ENCODE results near the gene CHFR.
A peak's percentile ranks its signal among the peaks of the same experiment; 100 is the strongest.
"Not testable (repeated sequence)": the region's sequence is repeated elsewhere in the genome, so short reads cannot be mapped to it uniquely, and the experiment has no call there.

Gene CHFR, protein sequence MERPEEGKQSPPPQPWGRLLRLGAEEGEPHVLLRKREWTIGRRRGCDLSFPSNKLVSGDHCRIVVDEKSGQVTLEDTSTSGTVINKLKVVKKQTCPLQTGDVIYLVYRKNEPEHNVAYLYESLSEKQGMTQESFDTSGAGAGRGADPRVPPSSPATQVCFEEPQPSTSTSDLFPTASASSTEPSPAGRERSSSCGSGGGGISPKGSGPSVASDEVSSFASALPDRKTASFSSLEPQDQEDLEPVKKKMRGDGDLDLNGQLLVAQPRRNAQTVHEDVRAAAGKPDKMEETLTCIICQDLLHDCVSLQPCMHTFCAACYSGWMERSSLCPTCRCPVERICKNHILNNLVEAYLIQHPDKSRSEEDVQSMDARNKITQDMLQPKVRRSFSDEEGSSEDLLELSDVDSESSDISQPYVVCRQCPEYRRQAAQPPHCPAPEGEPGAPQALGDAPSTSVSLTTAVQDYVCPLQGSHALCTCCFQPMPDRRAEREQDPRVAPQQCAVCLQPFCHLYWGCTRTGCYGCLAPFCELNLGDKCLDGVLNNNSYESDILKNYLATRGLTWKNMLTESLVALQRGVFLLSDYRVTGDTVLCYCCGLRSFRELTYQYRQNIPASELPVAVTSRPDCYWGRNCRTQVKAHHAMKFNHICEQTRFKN

DNA sequence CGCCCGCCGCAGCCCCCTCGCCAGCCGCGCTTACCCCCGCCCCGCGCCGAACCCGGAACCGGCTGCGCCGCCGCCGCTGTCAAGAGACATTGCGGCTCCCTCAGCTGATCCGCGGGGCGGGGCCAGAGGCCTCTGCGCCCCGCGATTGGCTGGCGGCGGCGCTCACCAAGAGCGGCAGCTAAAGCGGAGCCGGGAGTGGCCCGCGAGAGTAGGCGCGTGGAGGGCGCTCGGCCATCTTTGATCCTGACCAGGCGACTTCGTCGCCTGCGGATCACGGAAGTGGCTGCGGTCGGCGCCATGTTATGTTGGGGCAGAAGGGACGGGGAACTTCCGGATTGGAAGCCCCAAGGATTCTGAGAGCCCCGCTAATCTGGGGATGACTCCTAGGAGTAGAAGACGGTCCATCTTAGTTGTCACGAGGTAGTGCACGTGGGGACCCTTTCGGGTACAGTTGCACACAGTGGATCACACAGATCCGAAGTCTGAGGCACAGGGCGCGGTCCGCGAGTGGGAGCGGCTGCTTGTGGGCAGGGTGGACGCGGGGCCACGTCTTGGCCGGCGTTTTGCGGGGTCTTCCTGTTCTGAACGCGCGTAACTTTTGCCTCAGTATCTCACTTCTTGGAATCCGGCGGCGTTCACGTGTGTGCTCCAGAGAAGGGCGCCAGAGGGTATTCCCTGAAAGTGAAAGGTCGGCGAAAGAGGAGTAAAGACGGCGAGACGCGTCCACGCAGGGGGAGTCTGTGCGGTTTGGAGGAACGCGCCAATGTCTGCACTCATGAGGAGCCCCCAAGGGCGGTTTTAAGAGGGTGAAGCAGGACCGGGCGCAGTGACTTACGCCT is at the start of gene CHFR:
CHFR (minus strand) TSS at position 93 of the 839 bp plus-strand sequence. CDS start 277 bp downstream, outside the sequence.
- DNase-seq (ENCODE audit: low spot score): peak; percentile 97

DNA sequence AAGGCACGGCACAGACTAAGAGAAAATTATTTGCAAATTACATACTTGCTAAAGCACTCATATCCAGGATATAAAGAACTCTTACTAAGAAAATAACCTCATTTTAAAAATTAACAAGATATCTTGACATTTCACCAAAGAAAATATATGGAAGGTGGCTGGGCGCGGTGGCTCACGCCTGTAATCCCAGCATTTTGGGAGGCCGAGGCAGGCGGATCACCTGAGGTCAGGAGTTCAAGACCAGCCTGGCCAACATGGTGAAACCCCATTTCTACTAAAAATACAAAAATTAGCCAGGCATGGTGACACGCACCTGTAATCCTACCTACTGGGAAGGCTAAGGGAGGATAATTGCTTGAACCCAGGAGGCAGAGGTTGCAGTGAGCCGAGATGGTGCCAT is 49.5 kb upstream of the CHFR start:
- DNase-seq (ENCODE audit: low spot score): not testable (repeated sequence)

DNA sequence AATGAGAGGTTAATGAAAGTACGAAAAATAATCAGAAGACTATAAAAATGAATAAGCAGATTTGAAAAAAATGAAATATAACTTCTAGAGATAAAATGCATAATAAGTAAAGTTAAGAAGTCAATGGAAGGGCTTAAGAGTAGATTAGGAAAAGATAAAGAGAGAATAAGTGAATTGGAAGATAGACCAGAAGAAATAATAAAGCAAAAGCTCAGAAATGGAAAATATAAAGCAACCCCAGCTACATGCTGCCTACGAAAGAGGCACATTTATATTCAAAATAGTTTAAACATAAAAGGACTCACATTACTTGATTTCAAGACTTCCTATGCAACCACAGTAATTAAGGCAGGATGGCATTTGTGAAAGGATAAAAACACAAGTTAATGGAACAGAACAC is 48.8 kb upstream of the CHFR start:
- DNase-seq (ENCODE audit: low spot score): no peak

DNA sequence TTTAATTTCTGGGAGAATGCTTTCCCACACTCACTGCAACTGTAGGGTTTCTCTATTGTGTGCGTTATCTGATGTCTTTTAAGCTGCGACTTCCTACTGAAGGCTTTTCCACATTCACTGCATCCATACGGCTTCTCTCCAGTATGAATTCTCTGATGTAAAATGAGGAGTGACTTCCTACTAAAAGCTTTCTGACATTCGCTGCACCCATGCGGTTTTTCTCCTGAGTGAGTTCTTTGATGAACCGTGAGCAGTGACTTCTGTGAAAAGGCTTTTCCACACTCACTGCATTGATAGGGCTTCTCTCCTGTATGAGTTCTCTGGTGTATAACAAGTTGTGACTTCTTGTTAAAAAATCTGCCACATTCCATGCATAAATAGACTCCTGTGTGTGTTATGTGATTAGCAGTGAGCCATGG is 39.0 kb upstream of the CHFR start:
- DNase-seq (ENCODE audit: low spot score): no peak

DNA sequence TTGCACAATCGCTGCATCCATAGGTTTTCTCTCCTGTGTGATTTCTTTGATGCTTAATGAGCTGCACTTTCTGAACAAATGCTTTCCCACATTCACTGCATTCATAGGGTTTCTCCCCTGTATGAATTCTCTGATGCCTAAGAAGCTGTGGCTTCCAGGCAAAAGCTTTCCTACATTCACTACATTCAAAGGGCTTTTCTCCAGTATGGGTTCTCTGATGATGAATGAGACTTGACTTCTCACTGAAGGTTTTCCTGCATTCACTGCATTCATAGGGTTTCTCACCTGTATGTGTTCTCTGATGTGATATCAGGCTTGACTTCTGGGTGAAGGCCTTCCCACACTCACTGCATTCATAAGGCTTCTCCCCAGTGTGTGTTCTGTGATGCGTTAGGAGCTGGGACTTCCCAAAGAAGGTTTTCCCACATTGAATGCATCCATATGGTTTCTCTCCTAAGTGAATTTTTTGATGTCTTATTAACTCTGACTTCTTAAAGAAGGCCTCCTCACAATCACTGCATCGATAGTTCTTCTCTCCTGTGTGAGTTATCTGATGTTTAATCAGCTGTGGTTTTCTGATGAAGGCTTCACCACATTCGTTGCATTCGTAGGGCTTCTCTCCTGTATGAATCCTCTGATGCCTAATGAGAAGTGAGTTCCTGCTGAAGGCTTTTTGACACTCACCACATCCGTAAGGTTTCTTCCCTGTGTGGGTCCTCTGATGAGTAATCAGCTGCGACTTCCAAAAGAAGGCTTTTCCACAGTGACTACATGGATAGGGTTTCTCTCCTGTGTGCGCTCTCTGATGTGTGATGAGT is 38.4 kb upstream of the CHFR start:
- DNase-seq (ENCODE audit: low spot score): peak; percentile 20

DNA sequence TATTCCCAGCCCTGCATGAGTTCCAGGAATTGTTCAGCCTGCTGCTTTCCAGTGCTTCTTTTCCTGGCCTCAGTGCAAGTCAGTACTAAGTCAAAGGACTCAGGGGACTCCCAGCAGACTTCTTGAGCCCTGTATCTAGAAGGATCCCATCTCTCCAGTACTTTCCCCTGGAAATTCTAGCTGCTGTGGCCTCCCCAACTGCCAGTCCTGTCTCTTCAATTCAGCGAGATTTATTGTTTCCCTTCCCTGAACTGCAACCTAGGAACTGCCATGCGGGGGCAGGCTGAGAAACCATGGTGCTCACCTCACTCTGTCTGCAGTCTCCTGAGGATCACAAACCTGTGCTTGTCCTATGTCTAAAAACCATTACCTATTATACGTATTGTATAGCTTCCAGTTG is 37.0 kb upstream of the CHFR start:
- no peak for DNase-seq (ENCODE audit: low spot score)

DNA sequence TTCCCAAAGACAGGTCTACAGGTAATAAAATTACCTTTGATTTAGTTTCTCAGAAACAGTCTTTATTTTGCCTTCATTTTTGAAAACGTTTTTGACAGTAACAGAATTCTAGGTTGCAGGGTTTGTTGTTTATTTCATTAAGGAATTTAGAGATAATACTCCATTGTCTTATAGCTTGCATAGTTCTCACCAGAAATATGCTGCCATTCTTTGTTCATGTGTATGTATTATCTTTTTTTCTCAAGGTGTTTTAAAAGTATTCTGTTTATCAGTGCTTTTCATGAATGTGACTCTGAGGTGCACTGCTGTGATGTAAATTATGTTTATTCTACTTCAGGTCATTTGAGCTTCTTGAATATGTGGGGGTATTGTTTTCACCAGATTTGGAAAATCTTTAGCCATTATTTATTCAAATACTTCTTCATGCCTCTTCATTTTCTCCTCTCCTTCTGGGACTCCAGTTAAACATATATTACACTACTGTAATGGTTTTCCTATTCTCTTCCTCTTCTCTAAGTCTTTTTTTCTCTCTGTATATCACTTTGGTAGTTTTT is 36.0 kb upstream of the CHFR start:
- DNase-seq (ENCODE audit: low spot score): no peak

DNA sequence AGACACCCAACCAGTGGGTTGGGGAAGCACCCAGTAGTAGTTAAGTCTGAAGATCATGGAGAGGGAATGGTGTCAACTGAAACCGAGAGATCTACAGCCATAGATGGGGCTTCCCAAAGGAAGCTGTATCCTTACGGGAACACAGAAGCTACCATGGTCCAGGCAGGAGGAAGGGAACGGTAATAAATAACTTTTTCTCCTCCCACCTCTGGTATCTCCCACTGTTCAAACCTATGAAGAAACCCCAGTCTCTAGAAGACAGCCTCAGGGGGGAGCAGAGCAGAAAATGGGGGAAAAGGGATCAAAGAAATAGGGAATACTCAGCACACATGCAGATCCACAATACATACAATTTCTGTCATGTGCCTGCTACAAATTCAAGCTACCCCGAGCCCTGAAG is 35.3 kb upstream of the CHFR start:
- DNase-seq (ENCODE audit: low spot score): no peak

DNA sequence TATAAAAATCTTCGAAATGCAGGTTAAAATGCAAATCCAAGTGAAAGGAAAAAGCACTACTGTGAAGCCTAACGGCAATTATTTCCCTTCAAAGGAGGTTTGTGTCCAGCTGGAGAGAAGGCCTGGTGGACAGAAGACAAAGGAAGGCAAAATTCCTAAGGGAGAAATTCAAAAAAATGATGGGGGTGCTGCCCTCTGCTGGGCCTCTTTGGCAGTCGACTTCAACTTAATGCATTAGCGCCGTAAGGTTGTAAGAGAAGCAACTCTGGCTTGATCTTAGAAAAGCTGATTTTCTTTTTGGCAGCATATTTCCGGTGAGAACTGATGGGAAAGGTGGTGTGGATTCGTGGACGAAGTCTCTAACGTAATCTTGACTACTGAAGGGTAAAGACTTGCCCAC is 34.3 kb upstream of the CHFR start:
- no peak for DNase-seq (ENCODE audit: low spot score)

DNA sequence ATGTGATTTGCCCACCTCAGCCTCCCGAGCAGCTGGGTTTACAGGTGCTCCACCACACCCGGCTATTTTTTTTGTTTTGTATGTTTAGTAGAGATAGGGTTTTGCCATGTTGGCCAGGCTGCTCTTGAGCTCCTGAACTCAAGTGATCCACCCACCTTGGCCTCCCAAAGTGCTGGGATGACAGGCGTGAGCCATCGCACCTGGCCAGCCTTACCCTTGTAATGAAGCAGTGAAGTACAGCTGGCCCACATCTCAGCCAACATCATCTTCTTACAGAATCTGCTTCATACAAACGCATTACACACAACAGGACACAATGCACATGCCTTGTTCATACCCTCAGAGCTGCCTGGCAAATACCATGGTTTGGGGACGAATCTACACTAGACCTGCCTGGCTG is 31.3 kb upstream of the CHFR start:
- DNase-seq (ENCODE audit: low spot score): no peak

DNA sequence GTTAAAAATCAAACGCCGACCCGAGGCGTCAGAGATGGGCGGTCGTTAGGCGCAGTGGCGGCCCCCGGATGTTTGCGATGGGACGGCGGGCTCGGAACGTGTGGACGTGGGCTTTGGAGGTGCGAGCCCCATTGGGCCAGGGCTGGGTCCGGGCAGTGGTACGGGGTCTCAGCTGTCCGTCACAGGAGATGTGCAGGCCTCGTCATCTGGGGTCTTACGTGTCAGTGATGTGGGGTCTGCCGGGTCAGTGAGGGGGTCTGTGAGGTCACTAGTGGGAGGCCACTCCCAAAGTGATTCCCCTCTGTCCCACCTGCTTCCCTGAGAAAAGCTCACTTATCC is 21.6 kb upstream of the CHFR start:
- DNase-seq (ENCODE audit: low spot score): no peak

DNA sequence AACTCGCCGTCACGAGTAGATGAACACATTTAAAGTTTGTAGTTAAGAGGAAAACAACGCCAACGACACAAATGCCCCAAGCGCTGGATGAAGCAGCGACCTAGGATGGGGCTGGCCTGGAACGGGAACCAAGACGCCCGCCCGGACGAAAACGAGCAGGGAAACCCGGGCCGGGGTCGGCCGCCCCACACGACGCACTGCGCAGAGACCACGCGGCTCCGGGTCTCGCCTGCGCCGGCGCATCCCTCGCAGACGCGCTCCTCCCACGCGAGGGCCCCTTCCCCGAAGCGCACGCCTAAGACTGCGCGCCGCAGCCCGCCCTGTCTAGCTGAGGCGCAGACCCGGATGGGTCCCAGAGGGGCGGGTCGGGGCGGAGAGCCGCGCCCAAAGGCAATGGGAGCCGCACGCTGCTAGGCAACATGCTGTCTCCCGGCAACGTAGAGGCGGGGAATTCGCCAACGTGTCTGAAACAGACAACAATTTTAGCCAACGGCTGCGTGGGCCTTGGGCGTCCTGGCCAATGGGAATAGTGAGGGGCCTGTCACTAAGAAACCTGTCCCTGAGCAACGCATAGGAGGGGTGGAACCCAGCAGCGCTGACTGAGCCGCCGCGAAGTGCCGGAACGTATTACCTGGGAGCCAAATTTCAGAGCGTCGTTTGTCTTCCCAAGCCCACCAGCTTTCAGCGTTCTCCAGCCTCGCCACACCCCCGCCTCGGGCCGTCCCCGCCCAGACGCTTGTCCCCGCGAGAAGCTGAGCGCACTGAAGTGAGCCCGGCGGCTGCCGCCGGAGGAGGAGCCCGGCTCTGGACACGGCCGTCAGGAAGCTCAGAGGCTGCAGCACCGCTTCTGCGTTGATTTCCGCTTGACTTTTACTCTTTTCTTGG is 21.0 kb upstream of the CHFR start:
- no peak for DNase-seq (ENCODE audit: low spot score)

DNA sequence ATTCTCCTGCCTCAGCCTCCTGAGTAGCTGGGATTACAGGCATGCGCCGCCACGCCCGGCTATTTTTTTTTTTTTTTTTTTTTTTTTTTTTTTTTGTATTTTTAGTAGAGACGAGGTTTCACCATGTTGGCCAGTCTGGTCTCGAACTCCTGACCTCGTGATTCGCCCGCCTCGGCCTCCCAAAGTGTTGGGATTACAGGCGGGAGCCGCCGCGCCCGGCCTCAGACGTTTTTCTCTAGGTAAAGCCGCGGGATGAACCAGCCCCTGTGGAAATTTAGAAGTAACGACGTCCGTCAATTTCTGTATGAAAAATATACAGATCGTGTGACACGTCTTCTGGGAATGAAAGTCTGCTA is 20.4 kb upstream of the CHFR start:
- not testable (repeated sequence) for DNase-seq (ENCODE audit: low spot score)

DNA sequence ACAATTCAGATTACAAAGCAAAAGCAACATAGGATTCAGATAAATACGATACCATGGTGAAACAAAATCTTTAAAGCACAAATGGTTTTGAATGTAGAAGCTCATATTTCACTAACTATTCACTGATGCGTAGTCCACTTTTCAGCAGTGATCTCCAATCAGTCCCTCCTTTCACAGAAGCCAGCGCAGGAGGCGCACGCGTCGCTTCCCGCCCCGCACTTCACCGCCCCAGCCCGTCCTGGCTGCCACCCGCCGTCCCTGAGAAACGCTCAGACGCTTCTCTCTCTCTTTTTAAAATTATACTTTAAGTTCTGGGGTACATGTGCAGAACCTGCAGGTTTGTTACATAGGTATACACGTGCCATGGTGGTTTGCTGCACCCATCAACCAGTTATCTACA is 19.8 kb upstream of the CHFR start:
- DNase-seq (ENCODE audit: low spot score): no peak

DNA sequence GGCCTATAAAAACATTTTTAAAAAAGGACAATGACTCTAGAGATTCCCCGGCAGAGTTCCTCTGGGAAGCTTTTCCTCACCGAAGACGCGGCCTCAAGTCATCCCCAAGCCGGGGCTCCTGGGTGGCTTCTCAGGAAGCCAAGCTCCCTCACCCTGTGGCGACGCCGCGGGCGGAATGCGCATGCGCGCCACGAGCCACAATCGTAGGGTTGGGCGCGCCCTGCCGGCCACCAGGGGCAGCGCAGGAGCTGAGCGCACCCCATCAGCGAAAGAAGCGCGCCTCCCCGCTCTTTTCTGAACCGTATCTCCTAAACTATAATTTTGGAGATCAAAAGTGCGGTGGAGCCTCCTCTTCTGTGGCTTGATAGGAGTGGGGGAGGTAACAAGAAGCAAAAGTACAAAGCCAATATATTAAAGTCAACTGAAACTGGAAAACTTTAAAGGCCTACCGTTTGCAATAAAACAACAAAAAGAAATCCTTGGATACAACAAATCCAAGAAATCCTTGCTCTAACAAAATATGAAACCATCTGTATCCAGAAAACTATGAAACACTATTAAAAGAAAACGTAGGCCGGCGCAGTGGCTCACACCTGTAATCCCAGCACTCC is 17.4 kb upstream of the CHFR start:
- peak; percentile 55 for DNase-seq (ENCODE audit: low spot score)

DNA sequence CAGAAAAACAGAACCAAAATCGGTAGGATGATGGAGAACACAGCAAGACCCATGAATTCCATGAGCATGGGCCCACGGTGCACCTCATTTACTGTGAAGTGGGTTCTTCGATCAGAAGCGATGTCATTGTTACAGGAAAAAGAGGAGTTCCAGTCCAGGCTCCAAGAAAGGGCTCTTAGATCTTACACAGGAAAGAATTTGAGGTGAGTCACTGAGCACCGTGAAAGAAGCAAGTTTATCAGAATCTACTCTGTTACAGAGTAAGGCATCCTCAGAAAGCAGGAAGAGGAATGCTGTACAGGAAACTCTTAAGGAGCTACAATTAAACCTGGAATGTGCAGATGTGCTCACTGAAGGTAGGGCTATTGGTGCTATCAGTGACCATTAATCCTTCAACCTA is 11.6 kb upstream of the CHFR start:
- DNase-seq (ENCODE audit: low spot score): no peak

DNA sequence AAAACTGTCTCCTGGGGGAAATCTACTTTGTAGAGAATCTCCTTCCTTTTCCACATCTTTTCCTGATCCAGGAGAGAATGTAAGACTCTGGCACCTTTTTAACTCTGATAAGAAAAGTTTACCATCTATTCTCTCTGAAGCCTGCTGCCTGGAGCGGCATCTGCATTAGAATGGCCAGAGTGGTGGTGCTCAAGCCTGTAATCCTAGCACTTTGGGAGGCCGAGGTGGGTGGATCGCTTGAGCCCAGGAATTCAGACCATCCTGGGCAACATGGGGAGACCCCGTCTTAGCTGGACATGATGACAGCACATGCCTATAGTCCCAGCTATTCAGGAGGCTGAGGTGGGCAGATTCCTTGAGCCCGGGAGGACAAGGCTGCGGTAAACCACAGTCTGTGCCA is 1.4 kb upstream of the CHFR start:
- no peak for DNase-seq (ENCODE audit: low spot score)

DNA sequence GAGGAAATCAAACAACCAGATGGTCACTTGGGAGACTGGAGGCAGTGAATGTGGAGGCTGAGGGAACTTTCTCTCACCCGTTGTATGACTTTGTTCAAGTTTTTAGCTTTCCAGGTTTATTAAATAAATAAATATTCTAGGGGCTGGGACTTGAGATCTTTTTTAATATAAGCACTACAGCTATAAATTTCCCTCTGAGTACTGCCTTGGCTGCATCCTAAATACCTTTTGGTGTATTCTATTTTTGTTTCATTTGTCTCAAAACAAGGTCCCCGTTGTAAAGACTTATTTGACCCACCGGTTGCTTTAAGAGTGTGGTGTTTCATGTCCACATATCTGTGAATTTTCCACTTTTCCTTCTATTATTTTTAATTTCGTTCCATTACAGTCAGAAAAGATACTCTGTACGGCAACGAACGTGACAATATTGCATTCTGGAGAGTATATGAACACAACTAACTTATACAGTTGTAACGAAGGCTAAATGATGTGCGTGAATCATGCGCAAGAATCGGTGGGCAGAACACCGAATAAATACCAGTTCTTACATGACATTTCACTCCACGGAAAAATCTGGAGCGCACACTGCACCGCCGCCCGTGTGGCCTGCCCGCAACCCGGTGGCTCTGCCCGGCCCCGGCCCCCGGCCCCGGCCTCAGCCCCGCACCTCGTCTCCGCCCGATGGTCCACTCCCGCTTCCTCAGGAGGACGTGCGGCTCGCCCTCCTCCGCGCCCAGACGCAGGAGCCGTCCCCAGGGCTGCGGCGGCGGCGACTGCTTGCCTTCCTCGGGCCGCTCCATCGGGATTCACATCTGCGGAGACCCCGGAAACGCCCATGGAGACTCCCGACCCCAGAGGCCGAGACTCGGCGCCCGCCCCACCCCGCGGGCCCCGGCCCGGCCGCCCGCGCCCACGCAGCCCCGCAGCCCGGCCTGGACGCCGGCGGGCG is 602 bp downstream of the CHFR start:
- DNase-seq (ENCODE audit: low spot score): peak; percentile 19

DNA sequence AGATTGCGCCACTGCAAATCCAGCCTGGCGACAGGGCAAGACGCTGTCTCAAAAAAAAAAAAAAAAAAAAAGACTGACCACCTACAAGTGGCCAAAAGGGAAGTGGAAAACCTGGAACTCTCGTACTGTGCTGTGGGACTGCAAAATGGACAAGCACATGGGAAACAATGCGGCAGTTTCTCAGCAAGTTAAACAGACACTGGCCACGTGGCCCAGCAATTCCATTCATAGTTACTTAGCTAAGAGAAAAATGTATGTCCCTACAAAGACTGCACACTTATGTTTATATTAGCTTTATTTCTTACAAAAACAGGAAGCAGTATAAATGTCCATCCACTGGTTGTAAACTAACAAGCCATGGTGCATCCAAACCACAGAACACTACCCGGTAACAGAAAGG is 5.6 kb downstream of the CHFR start:
- DNase-seq (ENCODE audit: low spot score): no peak
